Mammary epithelial cell (primary cell): Measurements from ENCODE around the gene AKAP13.

Experiments used
- CTCF ChIP-seq, 2 donors: IDR thresholded peaks in 1 of 2; conservative IDR thresholded peaks in 1 of 2; 2 replicates each; pipeline ENCODE4 v1.5.1; 2011 to 2012; ENCODE audit warnings: inconsistent platforms in 2 of 2, low read length in 2 of 2, mild to moderate bottlenecking in 2 of 2, control low read depth in 1 of 2, low read depth in 1 of 2; ENCODE audit not compliant: insufficient read depth in 1 of 2; ENCODE audit errors: extremely low read depth in 1 of 2
- EZH2 ChIP-seq: IDR thresholded peaks from 2 replicates; pipeline ENCODE4 v1.6.1; 2012; ENCODE audit warnings: low read length, inconsistent platforms, borderline replicate concordance

GRCh38 chr15:85795337-85796305, 415.2 kb downstream of the AKAP13 start:
- TF ChIP-seq CTCF (conservative IDR thresholded peaks at IDR 0.05 in 1 of 2, IDR thresholded peaks at IDR 0.05 in 1 of 2; ENCODE audit: extremely low read depth in 1 of 2, insufficient read depth in 1 of 2, low read depth in 1 of 2, low read length in 2 of 2) (no peak), EZH2 (no peak)
